Natural killer cell treated with Interleukin-12 subunit alpha and Interleukin-12 subunit beta and Interleukin-15 and Interleukin-18, amount 100 ng/mL, for 72 hours (primary cell): Measurements from ENCODE around the gene SLC4A3. TPM values are rescaled to one million over a fixed set of nuclear protein-coding genes. Genes with fewer than 3 reads are reported as not detected.
"Not testable (repeated sequence)": the region's sequence is repeated elsewhere in the genome, so short reads cannot be mapped to it uniquely, and the experiment has no call there.

ENCODE experiments used
- ATAC-seq, 2 donors: fragments of 150-1000 bp; cut with Tn5 transposase in 1 of 2; sonication (Bioruptor Pico), chemical (Tn5 transposase) in 1 of 2; 2 replicates each; pipeline ENCODE4 v1.10.0; 2021
- DNase-seq: peaks from one replicate; pipeline ENCODE4 v3.0.0; 2022; ENCODE audit warnings: low spot score
- H3K27ac Mint-ChIP-seq, 2 donors: 1 replicate in 1 of 2; 2 replicates in 1 of 2; pipeline ENCODE4 v1.8.0; 2022; ENCODE audit warnings: mixed read lengths in 2 of 2, mild to moderate bottlenecking in 1 of 2, moderate library complexity in 1 of 2
- H3K27me3 Mint-ChIP-seq, 2 donors: 1 replicate in 1 of 2; 2 replicates in 1 of 2; pipeline ENCODE4 v1.8.0; 2022; ENCODE audit warnings: mixed read lengths in 2 of 2
- H3K36me3 Mint-ChIP-seq: one replicate; pipeline ENCODE4 v1.8.0; 2022; ENCODE audit warnings: mixed read lengths
- H3K4me1 Mint-ChIP-seq, 2 donors: 1 replicate in 1 of 2; 2 replicates in 1 of 2; pipeline ENCODE4 v1.8.0; 2022; ENCODE audit warnings: low read depth in 2 of 2, mixed read lengths in 2 of 2, mild to moderate bottlenecking in 1 of 2
- H3K4me3 Mint-ChIP-seq: one replicate; pipeline ENCODE4 v1.8.0; 2022; ENCODE audit warnings: mixed read lengths
- H3K9me3 Mint-ChIP-seq: 2 replicates; pipeline ENCODE4 v1.8.0; 2022; ENCODE audit warnings: mixed read lengths
- total RNA-seq, 2 donors: library from RNA; stranded (reverse); gene quantifications; one replicate each; pipeline ENCODE4 v1.2.3, GENCODE V29; 2022

Gene SLC4A3
- total RNA-seq, 2 donors from 2014 or later, result not detected

DNA sequence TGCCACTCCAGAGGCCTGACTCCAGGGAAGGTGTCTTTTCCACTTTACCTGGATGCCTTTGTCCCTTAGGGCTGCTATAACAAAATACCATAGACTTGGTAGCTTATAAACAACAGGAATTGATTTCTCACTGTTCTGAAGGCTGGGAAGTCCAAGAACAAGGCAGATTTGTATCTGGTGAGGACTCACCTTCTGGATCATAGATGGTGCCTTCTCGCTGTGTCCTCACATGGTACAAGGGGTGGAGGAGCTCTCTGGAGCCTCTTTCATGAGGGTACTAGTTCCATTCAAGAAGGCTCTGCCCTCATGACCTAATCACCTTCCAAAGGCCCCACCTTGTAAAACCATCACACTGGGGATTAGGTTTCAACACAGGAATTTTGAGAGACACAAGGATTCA lies 52.1 kb downstream of the SLC4A3 start:
- H3K36me3 Mint-ChIP-seq, result no peaks in the 10 kb centered on the region
- H3K27me3 Mint-ChIP-seq, result peaks cover 11 to 32% of the 10 kb centered on the region in 2 donors
- H3K4me1 Mint-ChIP-seq, result no peaks in the 10 kb centered on the region
- ATAC-seq, result no peak
- H3K9me3 Mint-ChIP-seq, result no peaks in the 10 kb centered on the region
- no peak for DNase-seq
- no peak overlapping the region for H3K4me3 Mint-ChIP-seq
- no peak overlapping the region for H3K27ac Mint-ChIP-seq

DNA sequence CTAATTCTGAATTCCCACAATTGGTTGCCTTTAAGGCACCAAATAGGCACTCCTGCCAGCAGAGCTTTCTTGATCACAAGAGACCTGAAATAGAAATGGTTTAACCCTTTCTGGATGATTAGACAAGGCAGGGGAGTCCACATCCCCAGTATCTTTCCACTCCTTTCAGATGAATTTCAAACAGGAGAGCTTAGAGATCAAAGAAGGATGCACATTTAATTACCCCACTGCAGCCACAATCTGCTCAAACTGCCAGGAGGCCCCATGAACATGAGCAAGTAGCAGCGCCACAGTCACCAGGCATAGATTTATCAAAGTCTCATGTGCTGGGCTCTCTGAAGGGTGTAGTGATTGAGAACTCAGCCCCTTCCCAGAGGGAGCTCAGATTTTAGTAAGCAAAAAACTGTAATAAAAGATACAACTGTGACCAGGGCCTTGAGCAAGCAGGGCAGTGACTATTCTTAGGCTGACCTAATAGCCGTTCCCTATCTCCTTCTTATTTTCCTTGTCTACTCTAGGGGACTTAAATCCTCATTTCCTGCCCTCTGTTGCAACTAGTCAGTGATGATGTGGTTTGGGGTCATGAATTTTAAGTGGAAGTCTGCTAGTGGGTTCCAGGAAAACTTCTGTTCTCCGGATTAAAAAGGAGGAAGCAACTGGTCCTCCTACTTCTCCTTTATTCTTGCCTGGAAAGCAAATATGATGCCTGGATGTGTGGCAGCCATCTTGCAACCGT lies 53.7 kb downstream of the SLC4A3 start:
- H3K4me3 Mint-ChIP-seq, result no peak overlapping the region
- no peak for DNase-seq
- ATAC-seq, result no peak
- peaks cover 11 to 35% of the 10 kb centered on the region in 2 donors for H3K27me3 Mint-ChIP-seq
- no peaks in the 10 kb centered on the region for H3K36me3 Mint-ChIP-seq
- H3K27ac Mint-ChIP-seq, result no peak overlapping the region
- H3K9me3 Mint-ChIP-seq, result no peaks in the 10 kb centered on the region
- H3K4me1 Mint-ChIP-seq, result peaks cover 0 to 2% of the 10 kb centered on the region in 2 donors

DNA sequence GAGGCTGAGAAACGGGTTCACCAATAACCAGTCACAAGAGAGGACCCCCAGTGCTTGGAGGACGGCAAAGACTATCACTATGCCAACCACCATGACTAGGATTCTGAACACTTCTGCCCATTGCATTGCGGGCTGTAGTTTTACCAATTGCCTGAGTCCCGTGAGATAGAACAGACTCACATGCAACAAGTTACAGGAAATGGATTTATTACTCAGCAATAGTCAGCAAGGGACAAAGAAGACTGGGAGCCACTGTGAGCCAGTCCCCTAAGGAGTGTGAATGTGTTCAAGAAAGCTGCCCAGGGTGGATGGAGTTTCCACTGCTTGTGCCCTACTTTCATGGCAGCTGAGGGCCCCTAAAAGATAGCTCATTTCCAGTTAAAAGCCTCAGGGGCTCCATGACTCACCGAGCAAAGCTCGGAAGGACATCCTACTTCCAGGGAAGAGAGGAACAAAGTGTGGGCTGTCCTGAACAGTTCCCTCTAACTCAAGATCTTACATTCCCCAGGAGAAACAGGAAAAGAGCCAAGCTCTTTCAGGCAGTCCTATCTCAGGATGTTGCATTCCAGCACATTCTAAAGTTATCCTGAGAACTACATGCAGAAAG lies 54.4 kb downstream of the SLC4A3 start:
- H3K9me3 Mint-ChIP-seq, result no peaks in the 10 kb centered on the region
- no peaks in the 10 kb centered on the region for H3K36me3 Mint-ChIP-seq
- peaks cover 0 to 2% of the 10 kb centered on the region in 2 donors for H3K4me1 Mint-ChIP-seq
- no peak overlapping the region for H3K4me3 Mint-ChIP-seq
- peaks cover 16 to 42% of the 10 kb centered on the region in 2 donors for H3K27me3 Mint-ChIP-seq
- ATAC-seq (no peak), DNase-seq (no peak)
- H3K27ac Mint-ChIP-seq, result no peak overlapping the region

DNA sequence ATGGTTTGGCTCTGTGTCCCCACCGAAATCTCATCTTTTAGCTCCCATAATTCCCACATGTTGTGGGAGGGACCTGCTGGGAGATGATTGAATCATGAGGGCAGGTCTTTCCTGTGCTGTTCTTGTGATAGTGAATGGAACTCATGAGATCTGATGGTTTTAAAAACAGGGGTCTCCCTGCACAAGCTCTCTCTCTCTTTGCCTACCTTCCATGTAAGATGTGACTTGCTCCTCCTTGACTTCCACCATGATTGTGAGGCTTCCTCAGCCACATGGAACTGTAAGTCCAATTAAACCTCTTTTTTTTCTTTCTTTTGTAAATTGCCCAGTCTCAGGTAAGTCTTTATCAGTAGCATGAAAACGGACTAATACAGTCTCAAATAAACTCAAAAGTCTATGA lies 56.0 kb downstream of the SLC4A3 start:
- H3K36me3 Mint-ChIP-seq, H3K9me3 Mint-ChIP-seq, ATAC-seq, H3K4me3 Mint-ChIP-seq, H3K27ac Mint-ChIP-seq, H3K4me1 Mint-ChIP-seq, DNase-seq: not testable (repeated sequence)
- peaks cover 21 to 50% of the 10 kb centered on the region in 2 donors for H3K27me3 Mint-ChIP-seq

DNA sequence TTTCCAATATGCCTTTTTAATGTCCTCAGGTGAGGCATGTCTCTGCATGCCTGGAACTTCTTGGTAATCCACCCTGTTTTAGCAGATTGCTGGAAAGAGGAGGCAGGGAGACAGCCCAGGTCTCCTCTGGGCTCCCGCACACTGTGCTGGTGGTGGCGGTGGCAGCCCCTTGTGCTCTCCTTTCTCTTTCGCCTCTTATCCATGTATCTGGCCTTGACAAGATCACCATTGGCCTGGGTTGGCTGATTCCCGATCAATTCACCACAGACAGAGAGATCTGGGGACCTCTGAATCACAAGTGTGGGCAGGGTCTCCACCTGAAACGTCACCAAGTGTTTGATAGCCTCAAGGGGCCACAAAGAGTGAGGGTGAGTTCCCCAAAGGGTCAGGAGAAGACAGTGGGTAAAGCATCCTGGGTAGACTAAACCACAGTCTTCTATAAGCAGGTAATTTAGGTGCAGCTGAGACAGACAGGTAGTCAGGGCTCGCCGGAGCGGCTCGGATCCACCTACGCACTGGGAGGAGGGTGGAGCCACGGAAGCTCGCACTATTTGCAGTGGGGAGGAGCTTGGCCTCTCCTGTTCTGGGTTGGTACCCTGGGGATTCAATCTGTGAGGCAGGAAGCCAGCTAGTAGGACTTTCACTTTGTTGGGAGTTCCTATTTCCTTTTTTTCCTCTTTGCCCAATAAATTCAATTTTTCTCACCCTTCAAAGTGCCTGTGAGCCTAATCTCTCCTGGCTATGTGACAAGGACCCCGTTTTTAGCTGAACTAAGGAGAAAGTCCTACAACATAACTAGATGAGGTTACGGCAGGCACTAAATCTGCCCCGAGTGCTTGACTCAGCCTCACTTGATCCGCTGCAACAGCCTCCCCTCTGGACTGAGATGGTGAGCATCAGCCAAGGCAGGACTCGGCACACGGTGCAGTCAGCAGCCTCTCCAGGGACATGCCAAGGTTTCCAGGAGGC lies 57.6 kb downstream of the SLC4A3 start:
- Mint-ChIP-seq H3K27me3 (peaks cover 21 to 59% of the 10 kb centered on the region in 2 donors), H3K4me1 (peaks cover 0 to 2% of the 10 kb centered on the region in 2 donors), H3K4me3 (no peak overlapping the region), H3K27ac (no peak overlapping the region), H3K36me3 (no peaks in the 10 kb centered on the region), H3K9me3 (no peaks in the 10 kb centered on the region)
- ATAC-seq (peak; percentile 27 to 50), DNase-seq (no peak)

DNA sequence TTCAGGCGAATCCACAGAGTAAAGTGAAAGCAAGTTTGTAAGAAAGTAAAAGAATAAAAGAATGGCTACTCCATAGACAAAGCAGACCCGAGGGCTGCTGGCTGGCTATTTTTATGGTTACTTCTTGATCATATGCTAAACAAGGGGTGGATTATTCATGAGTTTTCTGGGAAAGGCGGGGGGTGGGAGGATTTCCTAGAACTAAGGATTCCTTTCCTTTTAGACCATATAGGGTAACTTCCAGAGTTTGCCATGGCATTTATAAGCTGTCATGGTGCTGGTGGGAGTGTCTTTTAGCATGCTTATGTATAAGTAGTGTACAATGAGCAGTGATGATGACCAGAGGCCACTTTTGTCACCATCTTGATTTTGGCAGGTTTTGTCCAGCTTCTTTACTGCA lies 59.8 kb downstream of the SLC4A3 start:
- Mint-ChIP-seq H3K27ac (no peak overlapping the region), H3K9me3 (no peaks in the 10 kb centered on the region), H3K4me3 (no peak overlapping the region), H3K36me3 (no peaks in the 10 kb centered on the region), H3K4me1 (peaks cover 0 to 2% of the 10 kb centered on the region in 2 donors), H3K27me3 (peaks cover 25 to 68% of the 10 kb centered on the region in 2 donors)
- ATAC-seq (no peak), DNase-seq (no peak)

DNA sequence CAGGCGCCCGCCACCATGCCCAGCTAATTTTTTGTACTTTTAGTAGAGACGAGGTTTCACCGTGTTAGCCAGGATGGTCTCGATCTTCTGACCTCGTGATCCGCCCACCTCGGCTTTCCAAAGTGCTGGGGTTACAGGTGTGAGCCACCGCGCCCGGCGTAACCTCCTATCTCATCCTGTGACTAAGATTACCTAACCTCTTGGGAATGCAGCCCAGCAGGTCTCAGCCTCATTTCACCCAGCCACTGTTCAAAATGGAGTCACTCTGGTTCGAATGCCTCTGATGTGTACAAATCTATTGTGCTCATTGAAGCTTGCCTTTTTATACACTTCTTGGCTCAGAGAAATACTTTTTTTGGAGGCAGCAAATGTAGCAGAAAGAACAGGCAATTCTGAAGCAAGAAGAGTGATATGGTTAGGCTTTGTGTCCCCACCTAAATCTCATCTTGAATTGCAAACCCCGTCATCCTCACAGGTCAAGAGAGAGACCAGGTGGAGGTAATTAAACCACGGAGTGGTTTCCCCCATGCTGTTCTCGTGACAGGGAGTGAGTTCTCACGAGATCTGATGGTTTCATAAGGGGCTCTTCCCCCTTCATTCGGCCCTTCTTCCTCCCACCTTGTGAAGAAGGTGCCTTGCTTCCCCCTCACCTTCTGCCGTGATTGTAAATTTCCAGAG lies 60.6 kb downstream of the SLC4A3 start:
- H3K9me3 Mint-ChIP-seq, result no peaks in the 10 kb centered on the region
- DNase-seq (no peak), ATAC-seq (no peak)
- H3K4me3 Mint-ChIP-seq, result no peak overlapping the region
- H3K27ac Mint-ChIP-seq, result no peak overlapping the region
- peaks cover 27 to 68% of the 10 kb centered on the region in 2 donors for H3K27me3 Mint-ChIP-seq
- H3K36me3 Mint-ChIP-seq, result no peaks in the 10 kb centered on the region
- peaks cover 0 to 2% of the 10 kb centered on the region in 2 donors for H3K4me1 Mint-ChIP-seq

DNA sequence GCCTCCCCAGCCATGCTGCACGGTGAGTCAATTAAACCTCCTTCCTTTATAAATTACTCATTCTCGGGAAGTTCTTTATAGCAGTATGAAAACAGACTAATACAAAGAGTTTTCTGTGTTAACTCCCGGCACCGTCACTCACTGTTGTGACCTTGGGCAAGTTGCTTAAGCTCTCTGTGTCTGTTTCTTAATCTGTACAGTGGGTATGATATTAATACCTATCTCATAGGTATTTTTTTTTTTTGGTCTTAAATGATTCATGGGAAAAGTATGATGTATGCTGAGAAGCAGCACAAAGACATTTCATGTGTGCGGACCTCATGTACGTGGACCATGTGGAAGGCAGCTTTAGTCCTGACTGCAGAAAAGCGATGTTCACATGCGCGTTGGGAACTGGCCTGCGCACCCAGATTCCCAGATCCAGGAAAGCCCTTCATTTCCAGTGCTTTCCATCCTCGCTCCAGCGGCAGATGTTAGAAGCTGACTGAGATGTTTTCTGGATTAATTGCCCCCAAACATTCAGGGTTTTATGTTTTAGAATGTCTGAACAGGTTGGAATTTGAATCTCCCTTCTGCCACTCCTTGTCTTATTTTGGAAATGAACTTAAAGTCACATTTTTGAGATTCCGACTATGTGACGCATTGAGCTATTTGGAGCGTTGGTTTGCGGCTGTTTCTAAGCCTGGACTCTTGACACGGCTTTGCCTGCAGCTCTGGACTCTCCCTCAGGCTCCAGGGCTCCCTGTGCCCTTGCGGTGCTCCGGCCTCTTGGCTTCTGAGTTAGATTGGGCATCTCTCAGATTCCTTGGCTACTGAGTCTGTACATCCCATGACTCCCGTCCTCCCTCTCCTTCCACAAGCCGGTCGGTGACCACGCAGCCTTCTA lies 61.4 kb downstream of the SLC4A3 start:
- H3K4me3 Mint-ChIP-seq, result no peak overlapping the region
- peaks cover 0 to 2% of the 10 kb centered on the region in 2 donors for H3K4me1 Mint-ChIP-seq
- ATAC-seq (no peak), DNase-seq (no peak)
- no peaks in the 10 kb centered on the region for H3K9me3 Mint-ChIP-seq
- H3K36me3 Mint-ChIP-seq, result no peaks in the 10 kb centered on the region
- peaks cover 29 to 72% of the 10 kb centered on the region in 2 donors for H3K27me3 Mint-ChIP-seq
- no peak overlapping the region for H3K27ac Mint-ChIP-seq

DNA sequence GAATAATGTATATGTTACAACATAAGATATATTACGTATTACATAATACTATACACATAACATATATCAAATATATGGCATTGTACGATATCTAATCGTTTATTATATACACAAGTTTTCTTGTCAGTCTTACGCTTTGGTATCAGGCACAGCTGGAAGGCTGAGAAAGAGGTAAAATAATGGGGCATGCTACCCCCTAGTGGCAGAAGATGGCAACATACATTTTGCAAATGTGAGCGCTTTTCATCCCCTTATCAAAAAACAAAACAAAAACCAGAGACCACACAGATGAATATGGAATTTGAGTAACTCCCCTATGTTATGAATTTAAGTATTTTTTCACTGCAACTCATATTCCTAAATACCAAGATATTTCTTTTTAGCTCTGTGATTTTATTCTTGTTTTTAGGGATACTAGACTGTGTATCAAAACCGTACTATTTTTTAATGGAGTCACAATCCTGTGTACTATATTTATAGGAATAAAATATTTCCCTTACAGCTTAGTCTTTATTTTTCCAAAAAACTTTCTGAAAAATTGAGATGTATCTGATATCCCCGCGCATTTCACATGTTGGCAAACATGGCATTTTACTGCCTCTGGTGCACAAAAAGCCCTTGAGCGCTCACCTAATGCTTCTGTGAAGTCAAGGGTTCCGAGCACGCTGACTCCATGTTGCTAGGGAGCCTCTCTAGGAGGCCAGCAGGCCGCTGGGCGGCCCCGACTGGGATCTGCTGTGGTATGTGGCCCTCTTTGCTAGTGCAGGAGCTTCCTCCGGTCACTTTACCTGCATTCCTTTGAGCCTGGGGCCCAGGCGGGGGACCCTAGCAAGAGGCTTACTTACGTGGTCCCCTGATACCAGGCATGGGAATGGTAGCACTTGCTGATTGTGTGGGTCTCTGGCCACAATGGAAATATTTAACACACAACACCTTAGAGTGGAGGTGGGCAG lies 62.5 kb downstream of the SLC4A3 start:
- ATAC-seq, result no peak

DNA sequence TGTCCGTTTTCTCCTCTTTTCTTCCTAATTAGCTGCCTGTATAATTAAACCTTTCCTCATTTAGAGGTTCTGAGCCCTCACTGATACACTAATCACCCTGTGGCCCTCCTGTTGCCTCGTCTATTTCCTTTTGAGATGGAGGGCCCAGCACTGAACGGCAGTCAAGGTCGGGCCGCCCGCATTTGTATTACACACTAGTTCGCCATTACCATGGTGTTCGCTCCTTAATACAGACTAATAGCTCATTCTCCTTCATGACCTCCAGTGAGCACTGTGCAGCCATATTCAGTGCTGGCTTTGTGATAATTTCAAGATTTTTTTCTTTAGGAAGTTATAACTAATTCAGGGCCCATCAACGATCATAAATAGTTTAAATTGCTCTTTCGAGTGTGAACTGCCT lies 64.1 kb downstream of the SLC4A3 start:
- no peak overlapping the region for H3K27ac Mint-ChIP-seq
- no peak for ATAC-seq

More for the DNA sequence above, 62.5 kb downstream of the SLC4A3 start:
- H3K27me3 Mint-ChIP-seq, result peaks cover 30 to 61% of the 10 kb centered on the region in 2 donors
- peaks cover 0 to under 1% of the 10 kb centered on the region in 2 donors for H3K4me1 Mint-ChIP-seq
- no peaks in the 10 kb centered on the region for H3K9me3 Mint-ChIP-seq
- no peaks in the 10 kb centered on the region for H3K36me3 Mint-ChIP-seq
- no peak for DNase-seq
- H3K4me3 Mint-ChIP-seq, result no peak overlapping the region
- H3K27ac Mint-ChIP-seq, result no peak overlapping the region

More for the DNA sequence above, 64.1 kb downstream of the SLC4A3 start:
- DNase-seq, result no peak
- no peaks in the 10 kb centered on the region for H3K4me1 Mint-ChIP-seq
- no peaks in the 10 kb centered on the region for H3K36me3 Mint-ChIP-seq
- H3K27me3 Mint-ChIP-seq, result peaks cover 27 to 53% of the 10 kb centered on the region in 2 donors
- H3K4me3 Mint-ChIP-seq, result no peak overlapping the region
- no peaks in the 10 kb centered on the region for H3K9me3 Mint-ChIP-seq
